ENCODE measurements around the gene GMIP.

- TF ChIP-seq POLR2A (IDR thresholded peaks at IDR 0.05) (no peak), CTCF (IDR thresholded peaks at IDR 0.05) (no peak)
Observed at GRCh38 chr19:19662871-19663255, 19.4 kb upstream of the GMIP start.

Measured in heart left ventricle (tissue), 13 donors.